ENCODE measurements around the gene ITSN1.
"Not testable (repeated sequence)": the region's sequence is repeated elsewhere in the genome, so short reads cannot be mapped to it uniquely, and the experiment has no call there.

Gene ITSN1

DNA sequence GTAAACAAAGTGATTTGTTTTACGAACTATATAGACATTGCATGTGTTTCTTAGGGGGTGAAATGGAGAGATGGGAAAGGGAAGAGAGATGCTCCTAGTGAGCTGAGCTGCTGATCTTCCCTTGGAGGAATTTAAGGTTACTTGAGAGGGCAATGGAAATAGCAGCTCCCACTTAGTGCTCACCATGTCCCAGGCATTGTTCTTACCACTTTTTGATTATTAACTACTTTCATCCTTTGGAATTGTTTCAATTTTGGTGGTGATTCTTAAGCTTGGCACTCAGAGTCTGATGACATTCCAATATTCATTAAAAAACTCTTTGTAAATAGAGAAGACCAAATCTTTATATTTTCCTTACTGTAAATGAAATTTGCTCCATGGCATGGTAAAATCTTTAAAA is 124.9 kb downstream of the ITSN1 start:
- DNase-seq (ENCODE audit: low read depth in 2 of 3, low spot score in 2 of 3), result no peak

DNA sequence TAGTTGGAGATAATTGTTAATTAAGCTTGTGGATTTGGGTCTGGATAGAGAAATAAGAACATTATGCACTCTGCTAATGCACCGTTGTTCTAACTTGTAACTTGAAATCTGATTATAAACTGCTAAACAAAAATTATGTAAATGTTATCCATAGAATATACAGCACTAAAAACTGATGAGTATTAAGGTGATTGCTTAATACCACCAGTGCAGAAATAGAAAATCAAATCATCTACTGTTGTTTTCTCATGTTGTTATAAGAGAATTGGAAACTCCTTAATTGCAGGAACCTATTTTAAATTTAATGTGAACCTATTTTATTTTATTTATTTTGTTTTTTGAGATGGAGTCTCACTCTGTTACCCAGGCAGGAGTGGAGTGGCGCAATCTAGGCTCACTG is 125.7 kb downstream of the ITSN1 start:
- no peak for DNase-seq (ENCODE audit: low read depth in 2 of 3, low spot score in 2 of 3)

DNA sequence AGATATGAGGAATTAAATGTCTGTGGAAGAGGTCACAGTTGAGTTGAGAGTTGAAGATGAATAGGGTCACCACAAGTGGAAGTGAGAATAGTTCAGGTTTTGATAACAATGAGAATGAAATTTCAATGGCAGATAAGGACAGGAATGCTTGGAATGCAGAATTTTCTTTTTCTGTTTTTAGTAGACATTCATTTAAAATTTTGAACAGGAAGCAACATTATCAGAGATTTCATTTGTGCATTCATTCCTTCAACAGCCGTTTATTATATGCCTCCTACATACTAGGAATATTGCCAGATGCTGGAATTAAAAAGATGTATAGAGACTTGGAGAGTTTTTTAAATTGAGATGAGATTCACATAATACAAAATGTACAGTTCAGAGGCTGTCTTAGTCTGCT is 126.8 kb downstream of the ITSN1 start:
- no peak for DNase-seq (ENCODE audit: low read depth in 2 of 3, low spot score in 2 of 3)

DNA sequence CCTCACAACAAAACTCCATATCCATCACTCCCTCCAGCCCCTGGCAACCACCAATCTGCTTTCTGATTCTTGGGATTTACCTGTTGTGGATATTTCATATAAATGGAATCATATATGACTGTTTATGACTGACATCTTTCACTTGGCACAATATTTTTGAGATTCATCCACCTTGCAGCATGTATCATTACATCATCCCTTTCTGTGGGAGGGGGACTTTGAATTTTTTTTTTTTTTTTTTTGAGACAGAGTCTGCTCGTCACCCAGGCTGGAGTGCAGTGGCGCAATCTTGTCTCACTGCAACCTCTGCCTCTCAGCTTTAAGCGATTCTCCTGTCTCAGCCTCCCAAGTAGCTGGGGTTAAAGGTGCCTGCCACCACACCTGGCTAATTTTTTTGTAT is 128.2 kb downstream of the ITSN1 start:
- no peak for DNase-seq (ENCODE audit: low read depth in 2 of 3, low spot score in 2 of 3)

DNA sequence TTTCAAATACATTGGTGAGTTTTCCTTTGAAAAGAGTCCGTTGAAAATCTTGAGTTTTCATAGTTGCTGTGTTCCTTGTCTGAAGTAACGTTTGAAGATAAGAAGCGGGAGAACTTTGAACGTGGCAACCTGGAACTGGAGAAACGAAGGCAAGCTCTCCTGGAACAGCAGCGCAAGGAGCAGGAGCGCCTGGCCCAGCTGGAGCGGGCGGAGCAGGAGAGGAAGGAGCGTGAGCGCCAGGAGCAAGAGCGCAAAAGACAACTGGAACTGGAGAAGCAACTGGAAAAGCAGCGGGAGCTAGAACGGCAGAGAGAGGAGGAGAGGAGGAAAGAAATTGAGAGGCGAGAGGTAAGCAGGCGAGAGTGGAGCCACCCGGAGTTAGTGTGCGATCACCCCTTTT is 129.7 kb downstream of the ITSN1 start:
- DNase-seq (ENCODE audit: low read depth in 2 of 3, low spot score in 2 of 3), result no peak

DNA sequence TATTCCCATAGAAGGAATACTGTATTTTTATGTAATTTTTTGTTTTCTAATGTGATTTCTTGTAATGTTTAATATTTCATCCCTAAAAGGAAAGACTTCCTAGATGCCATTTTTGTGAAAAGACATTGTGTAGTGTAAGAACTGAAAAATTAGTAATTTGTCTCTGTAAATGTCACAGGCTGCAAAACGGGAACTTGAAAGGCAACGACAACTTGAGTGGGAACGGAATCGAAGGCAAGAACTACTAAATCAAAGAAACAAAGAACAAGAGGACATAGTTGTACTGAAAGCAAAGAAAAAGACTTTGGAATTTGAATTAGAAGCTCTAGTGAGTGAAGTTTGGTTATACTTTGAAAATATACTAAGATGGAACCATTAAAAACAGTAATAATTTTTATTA is 132.2 kb downstream of the ITSN1 start:
- no peak for DNase-seq (ENCODE audit: low read depth in 2 of 3, low spot score in 2 of 3)

DNA sequence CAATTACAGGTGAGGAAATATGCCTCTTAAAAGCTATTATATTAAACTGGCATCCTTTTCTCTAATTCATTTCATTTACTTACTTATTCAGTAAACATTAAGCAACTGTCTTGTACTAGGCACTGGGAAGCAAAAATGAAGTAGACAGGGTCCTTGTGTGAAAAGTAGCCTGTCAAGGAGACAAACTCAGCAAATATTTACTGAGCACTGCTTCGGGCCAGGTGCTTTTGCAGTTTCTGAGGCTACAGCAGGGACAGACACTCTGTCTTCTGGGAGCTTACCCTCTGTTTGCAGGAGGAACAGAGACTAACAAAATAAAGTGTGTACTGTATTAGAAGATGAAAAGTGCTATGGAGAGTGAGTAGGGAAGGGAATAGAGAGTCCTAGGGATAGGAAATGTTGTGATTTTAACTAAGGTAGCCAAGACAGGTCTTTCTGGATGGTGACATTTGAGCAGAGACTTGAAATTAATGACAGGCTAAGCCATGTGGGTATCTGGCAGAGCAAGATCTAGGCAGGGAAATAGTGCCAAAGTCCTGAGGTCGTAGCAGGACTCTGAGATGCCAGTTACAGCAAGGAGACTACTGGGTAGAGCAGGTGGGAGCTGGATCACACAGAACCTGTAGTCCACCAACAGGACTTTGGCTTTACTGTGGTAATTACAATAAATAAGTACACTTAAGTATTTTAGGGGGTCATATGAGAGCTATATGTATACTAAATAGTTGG is 133.0 kb downstream of the ITSN1 start:
- DNase-seq (ENCODE audit: low read depth in 2 of 3, low spot score in 2 of 3), result no peak

DNA sequence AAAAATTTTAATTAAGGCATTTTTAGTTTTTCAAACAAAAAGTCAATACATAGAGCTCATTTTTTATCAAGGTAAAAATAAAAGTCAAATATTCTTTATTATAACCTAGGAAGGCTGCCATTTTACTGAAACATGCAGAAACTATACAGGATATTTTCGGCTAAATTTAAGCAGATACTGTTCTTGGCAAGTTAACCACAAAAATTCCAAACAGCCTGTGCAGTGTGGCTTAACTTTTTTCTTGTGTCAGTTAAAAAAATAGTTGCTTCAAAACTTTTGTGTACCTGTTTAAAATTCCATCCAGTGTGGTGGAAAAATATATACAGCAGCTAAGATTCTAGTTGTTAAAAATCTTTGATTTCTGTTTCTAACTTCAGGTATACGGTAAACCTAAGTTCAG is 138.3 kb downstream of the ITSN1 start:
- DNase-seq (ENCODE audit: low read depth in 2 of 3, low spot score in 2 of 3), result no peak

DNA sequence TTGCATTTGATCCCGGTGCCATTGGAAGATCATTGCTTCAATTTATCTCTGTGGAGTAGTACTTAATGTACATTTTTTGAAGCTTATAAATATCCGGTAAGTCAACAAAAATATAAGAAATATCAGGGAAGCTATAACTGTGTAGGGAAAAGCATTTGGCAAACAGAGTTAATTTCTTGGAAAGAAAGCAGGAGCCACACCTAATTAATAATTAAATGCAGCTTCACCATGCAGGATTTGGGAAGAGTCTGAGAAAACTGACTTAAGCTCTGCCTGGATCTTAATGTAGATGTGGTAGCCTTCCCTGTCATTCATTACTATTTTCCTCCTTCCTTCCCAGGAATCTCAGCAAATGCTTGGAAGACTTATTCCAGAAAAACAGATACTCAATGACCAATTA is 138.8 kb downstream of the ITSN1 start:
- no peak for DNase-seq (ENCODE audit: low read depth in 2 of 3, low spot score in 2 of 3)

DNA sequence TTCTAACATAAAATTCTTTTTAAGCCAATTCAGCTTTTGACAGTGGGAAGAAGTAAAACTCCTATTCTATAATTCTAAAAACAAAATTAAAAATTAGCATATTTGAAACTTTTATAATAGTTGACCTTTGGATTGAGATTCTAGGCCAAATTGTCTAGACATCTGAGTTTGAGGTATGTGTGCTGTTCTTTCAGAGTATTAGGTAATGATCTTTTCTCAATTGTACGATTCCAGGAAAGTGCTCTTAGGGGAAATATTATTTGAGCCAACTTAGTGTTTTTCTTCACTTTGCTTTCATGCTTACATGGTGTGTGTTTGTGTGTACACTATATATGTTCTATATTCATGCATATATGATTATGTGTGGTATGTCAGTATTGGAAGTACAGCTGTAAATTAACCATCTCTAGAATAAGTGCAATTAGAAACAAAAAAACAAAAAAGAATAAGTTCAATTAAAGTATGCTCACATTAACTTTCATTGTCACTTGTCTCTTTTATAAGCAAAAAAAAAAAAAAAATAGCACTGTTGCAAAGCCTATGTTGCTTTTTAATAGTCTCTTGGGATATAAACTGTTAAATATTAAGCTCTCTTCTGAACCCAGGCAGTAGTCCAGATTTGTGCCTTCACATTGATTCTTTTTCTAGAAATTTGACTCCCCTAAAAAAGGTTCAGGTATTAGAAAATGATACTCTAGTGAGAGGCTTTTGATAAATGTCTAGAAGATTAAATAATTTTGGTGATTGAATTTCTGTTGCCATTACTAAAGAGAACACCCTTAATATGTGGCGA is 141.1 kb downstream of the ITSN1 start:
- DNase-seq (ENCODE audit: low read depth in 2 of 3, low spot score in 2 of 3), result no peak

DNA sequence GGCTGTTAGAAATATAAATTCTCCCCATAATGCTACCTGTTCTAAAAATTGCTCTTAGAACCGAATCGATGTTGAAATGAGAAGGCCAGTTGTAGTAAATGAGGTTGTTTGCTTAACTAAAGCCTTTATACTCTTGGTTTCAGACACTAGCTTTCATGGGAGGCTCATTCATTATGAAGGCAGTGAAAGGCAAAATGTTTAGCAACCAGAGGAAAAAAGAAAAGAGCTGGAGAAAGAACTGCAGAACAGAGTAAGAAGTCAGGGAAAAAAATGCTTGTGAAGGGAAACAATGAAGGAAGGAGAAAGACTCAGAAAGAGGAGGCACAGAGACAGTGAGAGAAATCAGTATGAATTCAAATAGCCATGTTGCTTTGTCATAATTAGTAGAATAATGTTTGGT is 145.1 kb downstream of the ITSN1 start:
- no peak for DNase-seq (ENCODE audit: low read depth in 2 of 3, low spot score in 2 of 3)

DNA sequence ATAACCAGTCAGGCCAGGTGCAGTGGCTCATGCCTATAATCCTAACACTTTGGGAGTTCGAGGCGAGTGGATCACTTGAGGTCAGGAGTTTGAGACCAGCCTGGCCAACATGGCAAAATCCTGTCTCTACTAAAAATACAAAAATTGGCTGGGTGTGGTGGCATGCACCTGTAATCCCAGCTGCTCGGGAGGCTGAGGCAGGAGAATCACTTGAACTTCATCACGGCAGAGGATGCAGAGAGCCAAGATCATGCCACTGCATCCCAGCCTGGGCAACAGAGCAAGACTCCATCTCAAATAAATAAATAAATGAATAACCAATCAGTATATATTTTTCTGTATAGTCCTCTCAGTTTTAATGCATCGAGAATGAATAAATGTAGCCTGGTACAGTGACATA is 146.1 kb downstream of the ITSN1 start:
- DNase-seq (ENCODE audit: low read depth in 2 of 3, low spot score in 2 of 3), result not testable (repeated sequence)

DNA sequence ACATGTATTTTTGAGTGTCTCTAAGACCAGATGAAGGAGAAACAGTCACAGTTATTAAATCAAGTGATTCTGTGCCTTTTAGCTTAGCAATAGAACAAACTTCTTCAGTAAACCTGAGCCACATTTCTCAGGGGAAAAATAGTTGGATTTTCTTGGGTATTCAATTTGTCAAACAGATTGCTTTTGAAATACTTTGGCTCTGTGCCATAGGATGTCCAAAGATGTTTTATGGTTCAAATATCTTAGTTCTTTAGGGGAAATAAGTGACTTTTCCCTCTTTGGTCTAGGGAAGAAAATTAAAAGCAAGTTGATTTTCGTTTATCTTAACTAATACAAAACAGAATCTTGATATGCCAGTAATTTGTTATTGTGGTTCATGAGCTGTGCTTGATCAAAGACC is 147.4 kb downstream of the ITSN1 start:
- DNase-seq (ENCODE audit: low read depth in 2 of 3, low spot score in 2 of 3), result no peak

DNA sequence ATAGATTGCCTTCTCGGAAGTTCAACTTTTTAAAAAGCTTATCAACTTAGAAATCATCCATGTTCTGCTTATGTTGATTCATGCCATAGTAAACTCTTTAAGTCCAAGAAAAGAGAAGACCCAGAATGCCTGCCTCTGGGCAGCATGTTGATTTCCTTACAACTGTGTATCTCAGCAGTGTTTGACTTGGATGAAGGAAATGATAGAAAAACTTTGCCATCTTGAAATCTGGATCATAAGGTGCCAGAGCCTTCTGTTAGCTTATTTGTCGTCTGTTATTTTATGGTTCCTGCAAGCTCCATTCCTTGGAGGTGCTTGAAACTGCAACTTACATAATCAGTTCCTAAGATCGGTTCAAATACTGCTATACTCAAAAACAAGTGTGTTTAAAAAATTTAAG is 148.8 kb downstream of the ITSN1 start:
- no peak for DNase-seq (ENCODE audit: low read depth in 2 of 3, low spot score in 2 of 3)

DNA sequence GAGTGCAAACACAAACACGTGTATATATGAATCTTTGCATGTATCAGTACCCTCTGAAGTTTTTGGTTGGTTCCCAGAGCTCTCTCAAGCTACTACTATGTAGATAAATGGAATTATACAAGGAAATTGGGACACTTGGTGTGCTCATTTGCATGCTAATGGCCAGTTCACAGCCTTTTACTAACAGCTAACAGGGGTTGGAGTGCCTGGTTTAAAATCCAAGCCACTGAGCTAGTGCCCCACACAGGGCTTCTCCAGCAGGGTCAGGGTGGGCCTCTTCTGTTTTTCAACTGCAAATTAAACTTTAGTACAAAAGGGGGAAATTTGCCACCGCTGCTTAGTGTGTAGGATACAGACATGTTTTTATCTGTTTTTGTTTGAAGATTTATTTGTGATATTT is 152.3 kb downstream of the ITSN1 start:
- DNase-seq (ENCODE audit: low read depth in 2 of 3, low spot score in 2 of 3), result no peak

DNA sequence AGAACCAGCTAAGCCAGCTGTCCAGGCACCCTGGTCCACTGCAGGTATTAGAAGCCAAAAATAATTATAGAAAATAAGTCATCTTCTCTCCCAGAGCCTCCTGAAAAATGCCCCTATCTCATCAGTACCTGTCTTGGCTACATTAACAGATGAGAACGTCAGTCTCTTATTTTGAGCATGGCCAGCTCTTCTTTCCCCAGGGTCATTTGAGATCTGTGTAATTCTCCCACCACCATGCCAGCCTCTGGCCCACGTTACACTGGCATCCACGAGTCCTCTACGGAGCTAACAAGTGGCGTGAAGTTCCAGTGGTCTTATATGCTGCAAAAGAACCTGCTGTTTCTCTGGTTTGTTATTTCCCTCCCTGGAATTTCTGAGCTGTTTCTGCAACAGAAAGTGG is 155.3 kb downstream of the ITSN1 start:
- no peak for DNase-seq (ENCODE audit: low read depth in 2 of 3, low spot score in 2 of 3)

DNA sequence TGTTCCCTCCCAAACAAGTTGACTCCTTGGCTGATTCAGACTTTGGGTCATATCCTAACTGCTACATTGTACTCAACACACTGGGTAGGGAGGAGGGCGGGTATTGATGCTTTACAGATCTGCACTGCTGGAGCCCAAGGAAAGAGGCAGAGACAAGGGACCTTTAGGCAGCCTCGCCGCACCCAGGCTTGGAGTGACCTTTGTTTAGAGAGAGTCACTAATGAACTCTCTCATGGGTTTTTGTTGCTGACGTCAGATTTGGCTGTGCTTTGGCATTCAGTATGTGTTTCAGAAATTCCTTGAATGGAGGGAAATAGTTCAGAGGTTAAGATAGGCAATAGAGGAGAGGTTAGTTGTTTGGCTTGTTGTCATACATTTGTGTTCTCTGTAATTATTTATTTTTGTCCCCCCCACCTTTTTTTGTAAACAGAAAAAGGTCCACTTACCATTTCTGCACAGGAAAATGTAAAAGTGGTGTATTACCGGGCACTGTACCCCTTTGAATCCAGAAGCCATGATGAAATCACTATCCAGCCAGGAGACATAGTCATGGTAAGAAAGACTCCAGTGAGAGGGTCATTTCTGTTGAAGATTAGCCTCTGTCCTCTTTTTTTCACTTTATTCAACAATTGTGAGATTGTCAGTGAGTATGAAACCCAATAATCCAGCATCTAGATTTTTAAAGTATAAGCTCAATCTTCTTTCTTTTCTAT is 157.2 kb downstream of the ITSN1 start:
- DNase-seq (ENCODE audit: low read depth in 2 of 3, low spot score in 2 of 3), result no peak

DNA sequence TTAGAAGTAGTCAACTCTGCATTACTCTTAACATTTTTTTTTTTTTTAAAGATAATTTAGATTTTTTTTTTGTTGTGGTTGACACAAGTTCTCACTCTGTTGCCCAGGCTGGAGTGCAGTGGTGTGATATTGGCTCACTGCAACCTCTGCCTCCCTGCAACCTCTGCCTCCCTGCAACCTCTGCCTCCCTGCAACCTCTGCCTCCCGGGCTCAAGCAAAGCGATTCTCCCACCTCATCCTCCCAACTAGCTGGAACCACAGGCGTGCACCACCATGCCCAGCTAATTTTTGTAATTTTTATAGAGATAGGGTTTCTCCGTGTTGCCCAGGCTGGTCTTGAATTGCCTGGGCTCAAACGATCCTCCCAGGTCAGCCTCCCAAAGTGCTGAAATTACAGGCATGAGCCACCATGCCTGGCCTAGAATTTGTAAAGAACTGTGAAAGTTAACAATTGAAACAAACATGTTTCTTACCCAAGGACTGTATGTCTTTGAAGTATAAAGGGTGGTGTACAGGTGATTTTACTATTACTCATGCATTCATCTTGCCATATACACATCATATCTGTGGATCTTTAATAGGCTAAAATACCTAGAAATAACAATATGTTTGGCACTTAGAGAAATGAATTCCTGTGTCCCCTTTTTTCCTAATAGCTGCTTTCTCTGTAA is 158.6 kb downstream of the ITSN1 start:
- DNase-seq (ENCODE audit: low read depth in 2 of 3, low spot score in 2 of 3), result no peak

DNA sequence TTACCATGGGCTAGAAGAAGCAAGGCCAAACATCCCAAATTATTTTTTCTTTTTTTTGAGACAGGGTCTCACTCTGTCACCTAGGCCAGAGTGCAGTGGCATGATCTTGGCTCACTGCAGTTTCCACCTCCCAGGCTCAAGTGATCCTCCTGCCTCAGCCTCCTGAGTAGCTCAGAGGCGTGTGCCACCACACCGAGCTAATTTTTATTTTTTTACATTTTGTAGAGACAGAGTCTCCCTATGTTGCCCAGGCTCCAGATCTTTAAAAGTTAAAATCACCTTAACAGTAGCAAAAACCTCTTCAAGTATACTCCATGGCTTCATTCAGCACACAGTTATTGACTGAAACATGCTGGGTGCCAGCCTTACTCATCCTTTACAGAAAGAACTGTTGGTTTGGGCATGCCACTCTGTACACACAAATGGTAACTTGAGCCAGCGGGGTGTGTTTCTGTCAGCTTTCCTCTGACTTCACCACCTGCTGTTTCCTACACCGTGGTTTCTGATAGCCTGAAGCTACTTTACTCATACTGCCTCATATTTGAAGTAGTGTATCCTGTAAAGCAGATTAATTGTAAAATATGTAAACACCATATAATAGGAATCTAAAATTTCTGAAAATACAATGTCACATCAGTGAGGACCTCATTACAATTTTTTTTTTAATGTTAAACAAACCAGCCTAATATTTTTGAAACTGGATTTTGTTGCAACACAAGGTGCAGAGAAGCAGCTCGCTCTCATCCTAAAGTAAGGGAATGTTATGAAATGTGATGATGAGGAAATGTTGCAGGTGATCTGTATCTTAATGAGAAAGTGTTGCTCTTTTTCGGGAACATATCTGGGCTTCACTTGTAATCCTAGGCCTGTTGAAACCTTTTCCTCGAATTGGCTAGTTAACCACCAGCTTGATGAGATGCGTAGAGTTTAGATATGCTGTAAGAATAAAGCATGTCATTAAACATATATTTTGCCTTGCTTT is 159.4 kb downstream of the ITSN1 start:
- no peak for DNase-seq (ENCODE audit: low read depth in 2 of 3, low spot score in 2 of 3)

DNA sequence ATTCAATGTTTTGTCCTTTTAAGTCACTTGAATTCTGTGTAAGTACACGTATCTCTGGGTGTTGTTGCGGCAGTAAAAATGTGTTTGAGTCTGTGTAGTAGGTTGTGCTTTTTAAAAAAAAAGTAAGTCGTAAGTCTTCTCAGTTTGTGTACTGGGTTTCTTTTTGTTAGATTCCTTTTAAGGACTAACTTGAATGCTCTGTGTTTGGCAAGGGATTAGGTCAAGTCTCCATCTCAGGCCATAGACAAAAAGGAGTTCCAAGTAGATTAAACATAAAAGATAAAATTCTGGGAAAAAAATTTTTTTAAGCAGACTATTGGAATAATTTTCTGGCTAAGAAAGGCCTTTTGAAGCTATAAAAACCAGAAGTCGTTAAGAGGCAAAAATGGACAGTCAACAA is 160.2 kb downstream of the ITSN1 start:
- no peak for DNase-seq (ENCODE audit: low read depth in 2 of 3, low spot score in 2 of 3)

Data from activated CD8-positive, alpha-beta memory T cell treated with anti-CD3 and anti-CD28 coated beads for 48 hours (primary cell).